ENCODE results near the gene RBM47.
"Not testable (repeated sequence)": the region's sequence is repeated elsewhere in the genome, so short reads cannot be mapped to it uniquely, and the experiment has no call there.

- TF ChIP-seq CTCF, POLR2A, EP300, POLR2AphosphoS5 (IDR thresholded peaks at IDR 0.05): not testable (repeated sequence)
Observed at GRCh38 chr4:40517081-40517480, 112.6 kb downstream of the RBM47 start.
